ENCODE measurements around the gene CYGB.
"Not testable (repeated sequence)": the region's sequence is repeated elsewhere in the genome, so short reads cannot be mapped to it uniquely, and the experiment has no call there.

The CYGB gene

DNA sequence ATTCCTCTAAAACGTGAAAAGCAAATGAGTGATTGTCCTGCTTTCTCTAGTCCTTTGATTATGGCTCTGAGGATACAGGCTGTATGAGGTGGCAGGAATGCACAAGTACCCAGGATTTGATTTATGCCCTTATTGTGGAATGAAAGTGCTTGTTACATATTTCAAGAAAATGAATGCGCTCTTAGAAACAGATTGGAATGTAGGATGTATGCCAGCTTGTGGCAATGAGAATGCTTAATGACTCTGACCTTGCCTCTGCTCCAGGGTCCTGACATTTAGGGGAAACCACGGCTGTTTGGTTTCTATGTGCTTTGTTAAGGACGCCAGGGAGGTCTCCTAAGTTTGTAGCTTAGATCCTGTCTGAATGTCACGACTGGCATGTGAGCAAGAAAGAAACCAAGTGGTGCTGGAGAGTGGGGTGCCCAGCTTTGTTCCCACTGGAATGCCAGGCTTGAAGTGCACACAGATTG, 24.3 kb upstream of the CYGB start:
- no peak for TF ChIP-seq CTCF (IDR thresholded peaks at IDR 0.05; ENCODE audit: control insufficient read depth, extremely low read depth, insufficient read depth)
- DNase-seq (ENCODE audit: low read depth): no peak
- no peak overlapping the region for H3K4me3 ChIP-seq (ENCODE audit: low read depth, low read length)

- no peak for TF ChIP-seq CTCF (IDR thresholded peaks at IDR 0.05; ENCODE audit: control insufficient read depth, extremely low read depth, insufficient read depth)
- no peak for DNase-seq (ENCODE audit: low read depth)
- H3K4me3 ChIP-seq (ENCODE audit: low read depth, low read length): no peak overlapping the region
Measured at GRCh38 chr17:76561332-76561731, 23.8 kb upstream of the CYGB start.

DNA sequence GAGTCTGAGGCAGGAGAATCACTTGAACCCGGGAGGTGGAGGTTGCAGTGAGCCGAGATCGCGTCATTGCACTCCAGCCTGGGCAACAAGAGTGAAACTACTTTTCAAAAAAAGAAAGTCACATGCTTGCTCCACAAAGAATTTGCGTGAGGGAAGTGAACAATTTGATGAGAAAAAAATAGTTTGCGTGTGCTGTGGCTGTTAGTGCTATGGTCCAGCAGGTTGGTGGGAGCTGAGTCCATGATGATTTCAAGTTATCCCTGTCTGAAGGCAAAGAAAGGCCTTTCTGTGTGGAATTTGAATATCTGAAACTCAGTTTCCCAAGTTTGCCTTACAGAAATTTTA, 23.3 kb upstream of the CYGB start:
- TF ChIP-seq CTCF (IDR thresholded peaks at IDR 0.05; ENCODE audit: control insufficient read depth, extremely low read depth, insufficient read depth): no peak
- DNase-seq (ENCODE audit: low read depth): no peak
- no peak overlapping the region for H3K4me3 ChIP-seq (ENCODE audit: low read depth, low read length)

DNA sequence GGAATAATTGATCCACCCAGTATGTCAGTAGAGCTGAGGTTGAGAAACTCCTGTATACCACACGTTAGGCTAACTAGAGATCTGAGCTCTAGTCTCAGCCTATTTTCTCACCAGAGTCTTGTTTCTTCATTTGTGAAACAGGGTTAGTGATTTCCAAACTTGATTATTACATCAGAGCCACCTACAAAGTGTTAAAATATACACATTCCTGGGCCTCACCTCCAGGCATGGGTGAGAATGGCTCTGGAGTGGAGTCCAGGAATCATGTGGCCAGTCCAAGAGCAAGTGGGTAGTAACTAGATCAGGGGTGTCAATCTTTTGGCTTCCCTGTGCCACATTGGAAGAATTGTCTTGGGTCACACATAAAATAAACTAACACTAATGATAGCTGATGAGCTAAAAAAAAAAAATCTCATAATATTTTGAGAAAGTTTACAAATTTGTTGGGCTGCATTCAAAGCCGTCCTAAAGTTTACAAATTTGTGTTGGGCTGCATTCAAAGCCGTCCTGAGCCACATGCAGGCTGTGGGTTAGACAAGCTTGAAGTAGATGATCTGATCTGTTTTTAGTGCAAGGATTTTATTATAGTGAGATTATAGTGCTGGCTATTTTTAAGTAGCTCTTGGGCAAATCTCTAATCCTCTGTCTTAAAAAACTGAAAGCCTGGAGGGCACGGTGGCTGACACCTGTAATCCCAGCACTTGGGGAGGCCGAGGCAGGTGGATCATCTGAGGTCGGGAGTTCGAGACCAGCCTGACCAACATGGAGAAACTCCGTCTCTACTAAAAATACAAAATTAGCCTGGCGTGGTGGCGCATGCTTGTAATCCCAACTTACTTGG, 22.7 kb upstream of the CYGB start:
- H3K4me3 ChIP-seq (ENCODE audit: low read depth, low read length): no peak overlapping the region
- TF ChIP-seq CTCF (IDR thresholded peaks at IDR 0.05; ENCODE audit: control insufficient read depth, extremely low read depth, insufficient read depth): no peak
- DNase-seq (ENCODE audit: low read depth): no peak

GRCh38 chr17:76559460-76559859, 22.0 kb upstream of the CYGB start:
- not testable (repeated sequence) for DNase-seq (ENCODE audit: low read depth)
- H3K4me3 ChIP-seq (ENCODE audit: low read depth, low read length): peak overlapping the region; percentile 66; the same call in 1 of the 2 replicates

GRCh38 chr17:76558198-76559095, 20.9 kb upstream of the CYGB start:
- peak; percentile 66 for TF ChIP-seq CTCF (IDR thresholded peaks at IDR 0.05; ENCODE audit: control insufficient read depth, extremely low read depth, insufficient read depth)
- no peak for DNase-seq (ENCODE audit: low read depth)

More at GRCh38 chr17:76558198-76559095, 20.9 kb upstream of the CYGB start:
- H3K4me3 ChIP-seq (ENCODE audit: low read depth, low read length): peak overlapping the region; percentile 66
